WTC11 (cell line): ENCODE data around the gene PRDX6. TPM values are rescaled to one million over a fixed set of nuclear protein-coding genes. Genes with fewer than 3 reads are reported as not detected.

Experiments
- ATF1 ChIP-seq: sonication (generic); formaldehyde crosslinking; IDR thresholded peaks from 2 replicates; pipeline ENCODE4 v1.8.1; 2023; ENCODE audit warnings: mild to moderate bottlenecking, moderate library complexity, missing genetic modification reagents
- CREM ChIP-seq: sonication (generic); formaldehyde crosslinking; IDR thresholded peaks from 2 replicates; pipeline ENCODE4 v1.8.1; 2022; ENCODE audit warnings: mild to moderate bottlenecking, missing genetic modification reagents, moderate library complexity
- ELF4 ChIP-seq: sonication (generic); formaldehyde crosslinking; IDR thresholded peaks from 2 replicates; pipeline ENCODE4 v1.8.1; 2022; ENCODE audit warnings: low read depth, mild to moderate bottlenecking, moderate library complexity, missing genetic modification reagents
- EMX1 ChIP-seq: fragments of 250-450 bp; sonication (Bioruptor Pico); IDR thresholded peaks from 2 replicates; pipeline ENCODE4 v1.8.0; 2021; ENCODE audit warnings: mild to moderate bottlenecking
- FOXP1 ChIP-seq: sonication (generic); formaldehyde crosslinking; IDR thresholded peaks from 2 replicates; pipeline ENCODE4 v1.8.0; 2022; ENCODE audit warnings: missing genetic modification reagents, mild to moderate bottlenecking, moderate library complexity, borderline replicate concordance
- GABPB1 ChIP-seq: sonication (generic); formaldehyde crosslinking; IDR thresholded peaks from 2 replicates; pipeline ENCODE4 v1.8.1; 2023; ENCODE audit warnings: mild to moderate bottlenecking, missing genetic modification reagents
- MYBL2 ChIP-seq: sonication (generic); formaldehyde crosslinking; IDR thresholded peaks from 2 replicates; pipeline ENCODE4 v1.8.1; 2023; ENCODE audit warnings: mild to moderate bottlenecking, moderate library complexity, missing genetic modification reagents
- NR2C2 ChIP-seq: sonication (generic); formaldehyde crosslinking; IDR thresholded peaks from 2 replicates; pipeline ENCODE4 v1.8.0; 2022; ENCODE audit warnings: mild to moderate bottlenecking, missing genetic modification reagents
- RORB ChIP-seq: fragments of 250-450 bp; sonication (Bioruptor Pico); IDR thresholded peaks from 2 replicates; pipeline ENCODE4 v1.9.0; 2021; ENCODE audit warnings: mild to moderate bottlenecking
- SP1 ChIP-seq: sonication (generic); formaldehyde crosslinking; conservative IDR thresholded peaks from 2 replicates; pipeline ENCODE4 v1.8.1; 2022; ENCODE audit warnings: missing genetic modification reagents
- ZNF121 ChIP-seq: sonication (generic); formaldehyde crosslinking; IDR thresholded peaks from 2 replicates; pipeline ENCODE4 v1.8.0; 2023; ENCODE audit warnings: missing genetic modification reagents
- ZNF263 ChIP-seq: sonication (generic); formaldehyde crosslinking; IDR thresholded peaks from 2 replicates; pipeline ENCODE4 v1.8.1; 2022; ENCODE audit warnings: low read depth, mild to moderate bottlenecking, moderate library complexity, missing genetic modification reagents
- ZNF416 ChIP-seq: fragments of 250-450 bp; sonication (Bioruptor Pico); IDR thresholded peaks from 2 replicates; pipeline ENCODE4 v1.9.0; 2021; ENCODE audit warnings: mild to moderate bottlenecking, inconsistent platforms
- ZNF423 ChIP-seq: fragments of 250-450 bp; sonication (Bioruptor Pico); IDR thresholded peaks from 2 replicates; pipeline ENCODE4 v2.1.2; 2022; ENCODE audit warnings: mild to moderate bottlenecking, moderate library complexity
- ZNF671 ChIP-seq: fragments of 250-450 bp; sonication (Bioruptor Pico); IDR thresholded peaks from 2 replicates; pipeline ENCODE4 v1.8.0; 2021; ENCODE audit warnings: mild to moderate bottlenecking
- total RNA-seq: library from RNA; stranded (reverse); gene quantifications from 3 replicates; pipeline ENCODE4 v1.2.3, GENCODE V29; 2021
- TF ChIP-seq, protein P1 (sequence below): fragments of 200-600 bp; IDR thresholded peaks from 2 replicates; pipeline ENCODE4 v1.8.0; 2022; ENCODE audit warnings: antibody characterized with exemption
- TF ChIP-seq, protein P2 (sequence below): fragments of 250-450 bp; sonication (Bioruptor Pico); IDR thresholded peaks from 2 replicates; pipeline ENCODE4 v1.9.0; 2021; ENCODE audit warnings: mild to moderate bottlenecking
- TF ChIP-seq, protein P3 (sequence below): sonication (generic); formaldehyde crosslinking; conservative IDR thresholded peaks from 2 replicates; pipeline ENCODE4 v1.8.1; 2022; ENCODE audit warnings: mild to moderate bottlenecking, missing genetic modification reagents
- TF ChIP-seq, protein P4 (sequence below): sonication (generic); formaldehyde crosslinking; IDR thresholded peaks from 2 replicates; pipeline ENCODE4 v1.8.1; 2022; ENCODE audit warnings: low read depth, mild to moderate bottlenecking, moderate library complexity, missing genetic modification reagents, borderline replicate concordance
- TF ChIP-seq, protein P5 (sequence below): sonication (generic); formaldehyde crosslinking; IDR thresholded peaks from 2 replicates; pipeline ENCODE4 v1.8.0; 2022; ENCODE audit warnings: mild to moderate bottlenecking, missing genetic modification reagents
- TF ChIP-seq, protein P6 (sequence below): fragments of 250-450 bp; sonication (Bioruptor Pico); IDR thresholded peaks from 2 replicates; pipeline ENCODE4 v1.9.0; 2021; ENCODE audit warnings: mild to moderate bottlenecking
- TF ChIP-seq, protein P7 (sequence below): sonication (generic); formaldehyde crosslinking; IDR thresholded peaks from 2 replicates; pipeline ENCODE4 v1.8.1; 2022; ENCODE audit warnings: mild to moderate bottlenecking, moderate library complexity, missing genetic modification reagents

The PRDX6 gene
- total RNA-seq, 1 experiment from 2014 or later, result 538 TPM

DNA sequence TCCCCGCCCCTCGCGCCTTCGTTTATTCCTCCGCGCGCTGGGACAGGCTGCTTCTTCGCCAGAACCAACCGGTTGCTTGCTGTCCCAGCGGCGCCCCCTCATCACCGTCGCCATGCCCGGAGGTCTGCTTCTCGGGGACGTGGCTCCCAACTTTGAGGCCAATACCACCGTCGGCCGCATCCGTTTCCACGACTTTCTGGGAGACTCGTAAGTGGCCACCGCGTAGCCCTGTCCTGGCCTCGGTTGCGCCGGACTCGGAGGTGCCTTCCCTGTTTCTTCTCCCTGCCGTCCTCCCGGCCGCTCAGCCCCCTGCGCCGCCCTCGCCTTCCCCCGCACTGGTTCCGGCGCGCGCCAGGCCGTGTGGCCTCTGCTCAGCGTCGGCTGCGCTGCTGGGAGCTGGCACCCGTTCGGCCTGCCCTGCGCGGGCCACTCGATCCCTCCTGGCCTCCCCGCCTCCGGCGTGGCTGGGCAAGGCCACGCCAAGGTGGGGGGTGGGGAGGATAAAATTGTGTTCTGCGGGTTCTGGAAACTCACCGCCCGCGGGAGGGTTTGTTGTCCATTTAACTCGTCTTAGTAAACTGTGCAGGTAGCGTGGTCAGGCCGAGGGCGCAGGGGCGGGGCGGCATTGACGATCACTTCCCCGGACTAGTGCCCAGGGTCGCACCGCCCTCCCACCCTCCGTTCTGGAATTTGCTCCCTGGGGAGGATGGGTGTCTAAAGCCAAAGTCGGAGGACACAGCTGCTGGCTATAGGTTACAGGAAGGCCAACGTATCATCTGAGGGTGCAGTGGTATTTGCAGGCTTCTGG is at the start of gene PRDX6 (continued):
- TF ChIP-seq, protein P1, sequence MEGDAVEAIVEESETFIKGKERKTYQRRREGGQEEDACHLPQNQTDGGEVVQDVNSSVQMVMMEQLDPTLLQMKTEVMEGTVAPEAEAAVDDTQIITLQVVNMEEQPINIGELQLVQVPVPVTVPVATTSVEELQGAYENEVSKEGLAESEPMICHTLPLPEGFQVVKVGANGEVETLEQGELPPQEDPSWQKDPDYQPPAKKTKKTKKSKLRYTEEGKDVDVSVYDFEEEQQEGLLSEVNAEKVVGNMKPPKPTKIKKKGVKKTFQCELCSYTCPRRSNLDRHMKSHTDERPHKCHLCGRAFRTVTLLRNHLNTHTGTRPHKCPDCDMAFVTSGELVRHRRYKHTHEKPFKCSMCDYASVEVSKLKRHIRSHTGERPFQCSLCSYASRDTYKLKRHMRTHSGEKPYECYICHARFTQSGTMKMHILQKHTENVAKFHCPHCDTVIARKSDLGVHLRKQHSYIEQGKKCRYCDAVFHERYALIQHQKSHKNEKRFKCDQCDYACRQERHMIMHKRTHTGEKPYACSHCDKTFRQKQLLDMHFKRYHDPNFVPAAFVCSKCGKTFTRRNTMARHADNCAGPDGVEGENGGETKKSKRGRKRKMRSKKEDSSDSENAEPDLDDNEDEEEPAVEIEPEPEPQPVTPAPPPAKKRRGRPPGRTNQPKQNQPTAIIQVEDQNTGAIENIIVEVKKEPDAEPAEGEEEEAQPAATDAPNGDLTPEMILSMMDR, result no peak
- TF ChIP-seq EMX1 (CRISPR knock-in tag) (no peak), ZNF416 (CRISPR knock-in tag) (no peak), RORB (CRISPR knock-in tag) (no peak), ELF4 (no peak), FOXP1 (peak; percentile 36; the same call in 1 of the 2 replicates), NR2C2 (CRISPR knock-in tag) (no peak), CREM (peak; percentile 72; the same call in 1 of the 2 replicates), SP1 (CRISPR knock-in tag) (peak; percentile 47; the same call in 1 of the 2 replicates), ATF1 (CRISPR knock-in tag) (peak; percentile 45; the same call in 1 of the 2 replicates), ZNF671 (CRISPR knock-in tag) (no peak), ZNF263 (CRISPR knock-in tag) (no peak), ZNF121 (CRISPR knock-in tag) (no peak), ZNF423 (CRISPR knock-in tag) (no peak), GABPB1 (CRISPR knock-in tag) (peak; percentile 66), MYBL2 (CRISPR knock-in tag) (no peak)
- TF ChIP-seq, protein P2, sequence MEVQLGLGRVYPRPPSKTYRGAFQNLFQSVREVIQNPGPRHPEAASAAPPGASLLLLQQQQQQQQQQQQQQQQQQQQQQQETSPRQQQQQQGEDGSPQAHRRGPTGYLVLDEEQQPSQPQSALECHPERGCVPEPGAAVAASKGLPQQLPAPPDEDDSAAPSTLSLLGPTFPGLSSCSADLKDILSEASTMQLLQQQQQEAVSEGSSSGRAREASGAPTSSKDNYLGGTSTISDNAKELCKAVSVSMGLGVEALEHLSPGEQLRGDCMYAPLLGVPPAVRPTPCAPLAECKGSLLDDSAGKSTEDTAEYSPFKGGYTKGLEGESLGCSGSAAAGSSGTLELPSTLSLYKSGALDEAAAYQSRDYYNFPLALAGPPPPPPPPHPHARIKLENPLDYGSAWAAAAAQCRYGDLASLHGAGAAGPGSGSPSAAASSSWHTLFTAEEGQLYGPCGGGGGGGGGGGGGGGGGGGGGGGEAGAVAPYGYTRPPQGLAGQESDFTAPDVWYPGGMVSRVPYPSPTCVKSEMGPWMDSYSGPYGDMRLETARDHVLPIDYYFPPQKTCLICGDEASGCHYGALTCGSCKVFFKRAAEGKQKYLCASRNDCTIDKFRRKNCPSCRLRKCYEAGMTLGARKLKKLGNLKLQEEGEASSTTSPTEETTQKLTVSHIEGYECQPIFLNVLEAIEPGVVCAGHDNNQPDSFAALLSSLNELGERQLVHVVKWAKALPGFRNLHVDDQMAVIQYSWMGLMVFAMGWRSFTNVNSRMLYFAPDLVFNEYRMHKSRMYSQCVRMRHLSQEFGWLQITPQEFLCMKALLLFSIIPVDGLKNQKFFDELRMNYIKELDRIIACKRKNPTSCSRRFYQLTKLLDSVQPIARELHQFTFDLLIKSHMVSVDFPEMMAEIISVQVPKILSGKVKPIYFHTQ (CRISPR knock-in tag), result no peak
- TF ChIP-seq, protein P3, sequence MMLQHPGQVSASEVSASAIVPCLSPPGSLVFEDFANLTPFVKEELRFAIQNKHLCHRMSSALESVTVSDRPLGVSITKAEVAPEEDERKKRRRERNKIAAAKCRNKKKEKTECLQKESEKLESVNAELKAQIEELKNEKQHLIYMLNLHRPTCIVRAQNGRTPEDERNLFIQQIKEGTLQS, result no peak
- TF ChIP-seq, protein P4, sequence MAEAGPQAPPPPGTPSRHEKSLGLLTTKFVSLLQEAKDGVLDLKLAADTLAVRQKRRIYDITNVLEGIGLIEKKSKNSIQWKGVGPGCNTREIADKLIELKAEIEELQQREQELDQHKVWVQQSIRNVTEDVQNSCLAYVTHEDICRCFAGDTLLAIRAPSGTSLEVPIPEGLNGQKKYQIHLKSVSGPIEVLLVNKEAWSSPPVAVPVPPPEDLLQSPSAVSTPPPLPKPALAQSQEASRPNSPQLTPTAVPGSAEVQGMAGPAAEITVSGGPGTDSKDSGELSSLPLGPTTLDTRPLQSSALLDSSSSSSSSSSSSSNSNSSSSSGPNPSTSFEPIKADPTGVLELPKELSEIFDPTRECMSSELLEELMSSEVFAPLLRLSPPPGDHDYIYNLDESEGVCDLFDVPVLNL, result no peak
- TF ChIP-seq, protein P5, sequence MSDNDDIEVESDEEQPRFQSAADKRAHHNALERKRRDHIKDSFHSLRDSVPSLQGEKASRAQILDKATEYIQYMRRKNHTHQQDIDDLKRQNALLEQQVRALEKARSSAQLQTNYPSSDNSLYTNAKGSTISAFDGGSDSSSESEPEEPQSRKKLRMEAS, result no peak; the same call in 1 of the 2 replicates
- TF ChIP-seq, protein P6, sequence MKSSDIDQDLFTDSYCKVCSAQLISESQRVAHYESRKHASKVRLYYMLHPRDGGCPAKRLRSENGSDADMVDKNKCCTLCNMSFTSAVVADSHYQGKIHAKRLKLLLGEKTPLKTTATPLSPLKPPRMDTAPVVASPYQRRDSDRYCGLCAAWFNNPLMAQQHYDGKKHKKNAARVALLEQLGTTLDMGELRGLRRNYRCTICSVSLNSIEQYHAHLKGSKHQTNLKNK (CRISPR knock-in tag), result no peak
- TF ChIP-seq, protein P7, sequence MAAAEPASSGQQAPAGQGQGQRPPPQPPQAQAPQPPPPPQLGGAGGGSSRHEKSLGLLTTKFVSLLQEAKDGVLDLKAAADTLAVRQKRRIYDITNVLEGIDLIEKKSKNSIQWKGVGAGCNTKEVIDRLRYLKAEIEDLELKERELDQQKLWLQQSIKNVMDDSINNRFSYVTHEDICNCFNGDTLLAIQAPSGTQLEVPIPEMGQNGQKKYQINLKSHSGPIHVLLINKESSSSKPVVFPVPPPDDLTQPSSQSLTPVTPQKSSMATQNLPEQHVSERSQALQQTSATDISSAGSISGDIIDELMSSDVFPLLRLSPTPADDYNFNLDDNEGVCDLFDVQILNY (CRISPR knock-in tag), result no peak
- TF ChIP-seq, all 79 proteins: peak for 13
